K562 (cell line): ENCODE results near the gene ELK1. TPM values are rescaled to one million over a fixed set of nuclear protein-coding genes. Genes with fewer than 3 reads are reported as not detected.

Experiments
- AFF4 ChIP-seq: sonication (generic); formaldehyde crosslinking; IDR thresholded peaks from 2 replicates; pipeline ENCODE4 v1.8.0; 2023; ENCODE audit warnings: mild to moderate bottlenecking, missing genetic modification reagents
- CHD4 ChIP-seq: fragments of 200-600 bp; sonication (generic); IDR thresholded peaks from 3 replicates; pipeline ENCODE4 v1.6.1; 2012; ENCODE audit warnings: low read depth, mild to moderate bottlenecking, mixed read lengths, low read length, inconsistent platforms; ENCODE audit not compliant: insufficient read depth, insufficient replicate concordance, poor library complexity, severe bottlenecking
- FOXA1 ChIP-seq: fragments of 450-650 bp; IDR thresholded peaks from 2 replicates; pipeline ENCODE4 v1.6.1; 2016; ENCODE audit warnings: mild to moderate bottlenecking, borderline replicate concordance
- NFIC ChIP-seq: fragments of 450-650 bp; IDR thresholded peaks from 2 replicates; pipeline ENCODE4 v1.6.1; 2017; ENCODE audit warnings: mild to moderate bottlenecking, inconsistent platforms
- PBX2 ChIP-seq, 2 experiments: IDR thresholded peaks in 1 of 2; conservative IDR thresholded peaks in 1 of 2; 2 replicates each; pipeline ENCODE4 v1.6.1; 2016; ENCODE audit warnings: low read depth in 2 of 2, mild to moderate bottlenecking in 1 of 2, missing compliant biosample characterization in 1 of 2, missing genetic modification characterization in 1 of 2, moderate library complexity in 1 of 2
- PURB ChIP-seq: sonication (generic); formaldehyde crosslinking; IDR thresholded peaks from 2 replicates; pipeline ENCODE4 v1.9.0; 2021; ENCODE audit warnings: low read depth, mild to moderate bottlenecking, missing genetic modification reagents
- TAF1 ChIP-seq: IDR thresholded peaks from 2 replicates; pipeline ENCODE4 v1.6.1; 2011; ENCODE audit warnings: mild to moderate bottlenecking, low read length, moderate library complexity; ENCODE audit not compliant: insufficient read depth, control insufficient read depth, severe bottlenecking; ENCODE audit errors: extremely low read depth
- TRIM24 ChIP-seq, 2 experiments: fragments of 450-650 bp; IDR thresholded peaks; 2 replicates each; pipeline ENCODE4 v1.6.1; 2016
- ZNF639 ChIP-seq, 2 experiments: fragments of 200-800 bp in 1 of 2; sonication (Bioruptor generic) in 1 of 2; sonication (generic) in 1 of 2; formaldehyde crosslinking in 1 of 2; IDR thresholded peaks in 1 of 2; conservative IDR thresholded peaks in 1 of 2; 2 replicates each; pipeline versions ENCODE4 v1.5.0 to v1.6.1; 2016 to 2020; ENCODE audit warnings: missing compliant biosample characterization in 1 of 2, missing genetic modification characterization in 1 of 2, missing genetic modification reagents in 1 of 2
- polyA plus RNA-seq, 8 experiments: library from polyadenylated mRNA; depleted of rRNA in 4 of 8; stranded (reverse) in 5 of 8; unstranded in 3 of 8; fragments of >200 nt; fragmentation: Nextera tagmentation in 2 of 8; fragmentation: Illumina TruSeq in 1 of 8; extraction: Ambion mirVana in 2 of 8; extraction: Trizol in 1 of 8; gene quantifications; 2 replicates each; pipeline versions ENCODE4 v1.2.1 to v1.2.3, GENCODE V29; 2011 to 2014; ENCODE audit warnings: inconsistent platforms in 1 of 8, missing spikeins in 1 of 8
- total RNA-seq, 7 experiments: library from RNA; depleted of rRNA in 6 of 7; stranded (reverse); fragments of >200 nt in 6 of 7; fragmentation: Illumina TruSeq in 2 of 7; extraction: Trizol in 2 of 7; gene quantifications; 2 replicates each; pipeline versions ENCODE4 v1.2.1 to v1.2.3, GENCODE V29; 2011 to 2021; ENCODE audit warnings: low replicate concordance in 1 of 7

Gene ELK1
- total and polyA plus RNA-seq, 9 of the 15 experiments (the other 6 are each of a cell fraction or from before 2014, with no cell fraction given), result 4.4 to 74.9 (median 26.5) TPM

GRCh38 chrX:47658684-47659420 lies 8.5 kb upstream of the ELK1 start, which contains the start of gene UXT (continued):
- TF ChIP-seq ZNF639 (CRISPR knock-in tag; conservative IDR thresholded peaks at IDR 0.05 in 1 of 2, IDR thresholded peaks at IDR 0.05 in 1 of 2), result no peak
- TF ChIP-seq FOXA1, result no peak
- no peak for TF ChIP-seq PURB (CRISPR knock-in tag)
- no peak for TF ChIP-seq CHD4
- TF ChIP-seq TRIM24 (IDR thresholded peaks at IDR 0.05), result no peak
- TF ChIP-seq TAF1, result peak; percentile 55
- peak; percentile 44; the same call in 1 of the 2 replicates for TF ChIP-seq NFIC
- TF ChIP-seq PBX2 (CRISPR knock-in tag; IDR thresholded peaks at IDR 0.05; ENCODE audit: low read depth), result no peak; the same call in 1 of the 2 replicates
- peak; percentile 89 for TF ChIP-seq PBX2 (tag; conservative IDR thresholded peaks at IDR 0.05; ENCODE audit: low read depth)
- TF ChIP-seq AFF4 (CRISPR knock-in tag), result peak; percentile 96
